D721Med (cell line): Measurements from ENCODE around the gene TTLL13.

Source experiments
- DNase-seq: peaks from one replicate; pipeline ENCODE4 v3.0.0; 2011; ENCODE audit warnings: low spot score; ENCODE audit not compliant: insufficient read length
- FAIRE-seq: peaks from 2 replicates; lab custom pipeline; 2011; peaks lifted over from hg19 to GRCh38; lab: Jason Lieb, UNC
- TF ChIP-seq, protein P1 (sequence below): IDR thresholded peaks from 2 replicates; pipeline ENCODE4 v1.5.1; 2012; ENCODE audit warnings: mild to moderate bottlenecking, control low read depth; ENCODE audit not compliant: insufficient read depth; ENCODE audit errors: missing control alignments

TTLL13 gene

DNA sequence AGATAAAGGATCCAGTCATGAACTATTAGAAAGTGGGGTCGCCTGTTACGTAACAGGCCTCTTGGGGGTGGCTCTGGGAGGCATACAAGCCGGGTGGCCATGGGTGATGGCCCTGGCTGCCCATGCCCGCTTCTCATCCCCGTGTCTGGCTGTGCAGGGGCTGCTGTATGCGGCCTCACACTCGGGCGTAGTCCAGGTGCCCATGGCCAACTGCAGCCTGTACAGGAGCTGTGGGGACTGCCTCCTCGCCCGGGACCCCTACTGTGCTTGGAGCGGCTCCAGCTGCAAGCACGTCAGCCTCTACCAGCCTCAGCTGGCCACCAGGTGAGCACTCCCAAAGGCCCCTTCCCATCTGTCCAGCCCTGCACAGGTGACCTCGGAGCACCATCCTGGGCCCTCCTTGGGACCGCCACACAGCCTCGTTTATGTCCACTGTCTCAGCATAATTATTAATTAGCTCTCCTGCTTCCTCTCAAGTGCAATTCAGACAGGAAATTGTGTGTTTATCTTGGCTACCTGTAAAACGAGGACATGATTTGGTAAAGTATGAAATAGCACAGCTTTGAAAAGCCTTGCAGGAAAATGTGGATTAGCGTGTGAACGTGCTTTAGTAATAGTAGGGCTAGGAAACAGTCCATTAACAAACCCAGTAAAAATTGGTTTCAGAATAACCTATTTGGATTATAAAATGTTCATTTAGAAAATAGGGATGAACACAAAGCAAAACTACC, 23.7 kb upstream of the TTLL13 start:
- DNase-seq (no peak), FAIRE-seq (no peak)
- TF ChIP-seq, protein P1, sequence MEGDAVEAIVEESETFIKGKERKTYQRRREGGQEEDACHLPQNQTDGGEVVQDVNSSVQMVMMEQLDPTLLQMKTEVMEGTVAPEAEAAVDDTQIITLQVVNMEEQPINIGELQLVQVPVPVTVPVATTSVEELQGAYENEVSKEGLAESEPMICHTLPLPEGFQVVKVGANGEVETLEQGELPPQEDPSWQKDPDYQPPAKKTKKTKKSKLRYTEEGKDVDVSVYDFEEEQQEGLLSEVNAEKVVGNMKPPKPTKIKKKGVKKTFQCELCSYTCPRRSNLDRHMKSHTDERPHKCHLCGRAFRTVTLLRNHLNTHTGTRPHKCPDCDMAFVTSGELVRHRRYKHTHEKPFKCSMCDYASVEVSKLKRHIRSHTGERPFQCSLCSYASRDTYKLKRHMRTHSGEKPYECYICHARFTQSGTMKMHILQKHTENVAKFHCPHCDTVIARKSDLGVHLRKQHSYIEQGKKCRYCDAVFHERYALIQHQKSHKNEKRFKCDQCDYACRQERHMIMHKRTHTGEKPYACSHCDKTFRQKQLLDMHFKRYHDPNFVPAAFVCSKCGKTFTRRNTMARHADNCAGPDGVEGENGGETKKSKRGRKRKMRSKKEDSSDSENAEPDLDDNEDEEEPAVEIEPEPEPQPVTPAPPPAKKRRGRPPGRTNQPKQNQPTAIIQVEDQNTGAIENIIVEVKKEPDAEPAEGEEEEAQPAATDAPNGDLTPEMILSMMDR, result no peak

DNA sequence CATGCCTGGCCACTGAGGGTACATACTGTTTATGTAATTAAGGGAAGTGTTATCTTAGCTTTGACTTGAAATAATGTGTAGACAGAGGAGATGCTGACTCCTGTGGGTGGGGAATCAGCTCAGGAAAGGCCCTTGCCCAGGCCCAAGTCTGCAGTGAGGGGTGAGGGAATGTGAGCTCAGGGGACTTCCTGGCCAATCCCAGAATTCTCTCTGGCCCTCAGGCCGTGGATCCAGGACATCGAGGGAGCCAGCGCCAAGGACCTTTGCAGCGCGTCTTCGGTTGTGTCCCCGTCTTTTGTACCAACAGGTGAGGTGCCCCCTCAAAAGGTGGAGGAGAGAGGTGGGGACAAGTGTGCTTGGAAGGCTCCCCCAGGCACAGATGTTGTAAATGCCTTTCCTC, 22.0 kb upstream of the TTLL13 start:
- FAIRE-seq (no peak), DNase-seq (no peak)
- TF ChIP-seq, protein P1, result no peak

DNA sequence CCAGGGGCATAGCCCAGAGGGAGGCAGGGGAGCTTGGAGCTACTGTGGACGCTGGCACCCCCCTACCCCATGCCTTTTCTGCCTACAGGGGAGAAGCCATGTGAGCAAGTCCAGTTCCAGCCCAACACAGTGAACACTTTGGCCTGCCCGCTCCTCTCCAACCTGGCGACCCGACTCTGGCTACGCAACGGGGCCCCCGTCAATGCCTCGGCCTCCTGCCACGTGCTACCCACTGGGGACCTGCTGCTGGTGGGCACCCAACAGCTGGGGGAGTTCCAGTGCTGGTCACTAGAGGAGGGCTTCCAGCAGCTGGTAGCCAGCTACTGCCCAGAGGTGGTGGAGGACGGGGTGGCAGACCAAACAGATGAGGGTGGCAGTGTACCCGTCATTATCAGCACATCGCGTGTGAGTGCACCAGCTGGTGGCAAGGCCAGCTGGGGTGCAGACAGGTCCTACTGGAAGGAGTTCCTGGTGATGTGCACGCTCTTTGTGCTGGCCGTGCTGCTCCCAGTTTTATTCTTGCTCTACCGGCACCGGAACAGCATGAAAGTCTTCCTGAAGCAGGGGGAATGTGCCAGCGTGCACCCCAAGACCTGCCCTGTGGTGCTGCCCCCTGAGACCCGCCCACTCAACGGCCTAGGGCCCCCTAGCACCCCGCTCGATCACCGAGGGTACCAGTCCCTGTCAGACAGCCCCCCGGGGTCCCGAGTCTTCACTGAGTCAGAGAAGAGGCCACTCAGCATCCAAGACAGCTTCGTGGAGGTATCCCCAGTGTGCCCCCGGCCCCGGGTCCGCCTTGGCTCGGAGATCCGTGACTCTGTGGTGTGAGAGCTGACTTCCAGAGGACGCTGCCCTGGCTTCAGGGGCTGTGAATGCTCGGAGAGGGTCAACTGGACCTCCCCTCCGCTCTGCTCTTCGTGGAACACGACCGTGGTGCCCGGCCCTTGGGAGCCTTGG, 21.3 kb upstream of the TTLL13 start:
- no peak for FAIRE-seq
- TF ChIP-seq, protein P1, result no peak
- no peak for DNase-seq

- DNase-seq, result no peak
- FAIRE-seq, result no peak
- TF ChIP-seq, protein P1, result no peak
These were observed 20.4 kb upstream of the TTLL13 start for GRCh38 chr15:90228960-90229359.

- DNase-seq, result no peak
- TF ChIP-seq, protein P1, result no peak
- FAIRE-seq, result no peak
These were observed 19.3 kb upstream of the TTLL13 start for GRCh38 chr15:90230071-90230494.

DNA sequence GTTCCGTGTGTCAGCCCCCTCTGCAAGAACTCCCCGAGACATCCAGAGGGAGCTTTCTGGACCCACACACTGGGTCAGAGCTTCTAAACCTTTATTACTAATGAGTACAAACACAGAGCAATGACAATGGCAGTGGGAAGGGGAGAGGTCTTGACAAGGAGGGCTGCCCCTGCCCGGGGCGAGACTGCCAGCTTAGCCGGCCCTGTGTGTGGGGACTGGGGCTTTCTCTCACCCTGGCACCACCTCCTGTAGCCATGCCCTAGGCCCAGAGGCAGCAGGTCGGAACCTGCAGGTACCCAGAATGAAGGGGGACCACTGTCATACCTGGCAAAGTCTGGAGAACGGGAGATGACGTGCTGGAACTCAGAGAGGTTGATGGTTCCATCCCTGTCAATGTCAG, 18.7 kb upstream of the TTLL13 start:
- TF ChIP-seq, protein P1, result no peak
- no peak for FAIRE-seq
- DNase-seq, result no peak
